Omental fat pad (tissue), 4 donors: Measurements from ENCODE around the gene APOL1. TPM values are rescaled to one million over a fixed set of nuclear protein-coding genes. Genes with fewer than 3 reads are reported as not detected.
"Not testable (repeated sequence)": the region's sequence is repeated elsewhere in the genome, so short reads cannot be mapped to it uniquely, and the experiment has no call there.

ENCODE experiments used
- ATAC-seq: fragments of 150-250 bp; one replicate; pipeline ENCODE4 v1.9.1; 2016; ENCODE audit warnings: mild to moderate bottlenecking, moderate library complexity; ENCODE audit not compliant: low FRiP score
- DNase-seq: peaks from one replicate; pipeline ENCODE4 v3.0.0-alpha.2; 2019; ENCODE audit warnings: low spot score
- total RNA-seq, 4 donors: library from RNA; depleted of rRNA; stranded (reverse); fragments of >200 nt; gene quantifications; one replicate each; pipeline ENCODE4 v1.1.0, GENCODE V29; 2016
- TF ChIP-seq, protein P1 (sequence below), 3 donors: fragments of 450-650 bp; IDR thresholded peaks; one replicate each; pipeline ENCODE4 v1.5.1; 2016 to 2017; ENCODE audit warnings: antibody characterized with exemption in 3 of 3, mild to moderate bottlenecking in 3 of 3, moderate library complexity in 2 of 3

The APOL1 gene
- total RNA-seq, 4 donors from 2014 or later: 27.3 to 89.3 (median 65.3) TPM

DNA sequence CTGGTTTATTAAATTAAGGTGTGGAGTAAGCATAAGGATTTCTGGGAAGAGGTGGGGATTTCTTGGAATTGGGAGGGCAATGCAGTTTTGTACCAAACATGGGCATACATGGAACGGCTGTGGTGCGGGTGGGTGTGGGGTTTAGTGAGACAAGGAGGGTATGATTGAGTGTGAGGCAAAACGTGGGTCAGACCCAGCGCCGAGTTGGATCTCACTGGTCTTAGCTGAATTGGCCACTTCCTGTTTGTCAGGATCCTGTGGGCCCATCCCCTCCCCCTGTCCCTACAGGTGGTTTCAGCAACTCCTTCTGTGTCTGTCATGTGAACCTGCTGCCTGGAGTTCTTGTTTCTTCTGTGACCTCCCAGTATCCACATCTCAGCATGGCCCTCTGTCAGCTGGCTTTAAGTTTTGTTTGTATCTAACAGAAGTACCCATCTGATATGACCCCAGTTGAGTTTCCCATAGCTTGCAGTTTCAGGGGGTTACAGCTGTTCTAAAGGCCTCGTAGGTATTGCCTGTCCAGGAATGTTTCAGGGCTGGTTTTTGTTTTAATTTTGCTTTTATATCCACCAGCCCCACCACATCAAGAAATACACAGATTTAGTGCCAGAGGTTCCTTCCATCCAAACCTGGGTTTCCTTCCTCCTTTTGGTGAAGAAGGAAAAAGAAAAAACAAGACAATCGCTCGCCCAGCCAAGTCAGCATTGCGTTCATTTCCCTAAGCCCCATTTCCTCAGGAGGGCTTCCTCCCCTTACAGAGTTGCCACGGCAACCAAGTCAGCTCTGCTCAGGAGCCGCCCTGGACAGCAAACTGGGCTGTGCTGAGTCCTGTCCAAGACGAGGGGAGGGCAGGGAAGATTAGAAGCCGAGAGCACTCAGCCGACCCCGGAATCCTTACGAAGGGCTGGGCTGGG, 6.0 kb downstream of the APOL1 start:
- peak; percentile 60 for ATAC-seq
- DNase-seq: no peak
- TF ChIP-seq, protein P1, sequence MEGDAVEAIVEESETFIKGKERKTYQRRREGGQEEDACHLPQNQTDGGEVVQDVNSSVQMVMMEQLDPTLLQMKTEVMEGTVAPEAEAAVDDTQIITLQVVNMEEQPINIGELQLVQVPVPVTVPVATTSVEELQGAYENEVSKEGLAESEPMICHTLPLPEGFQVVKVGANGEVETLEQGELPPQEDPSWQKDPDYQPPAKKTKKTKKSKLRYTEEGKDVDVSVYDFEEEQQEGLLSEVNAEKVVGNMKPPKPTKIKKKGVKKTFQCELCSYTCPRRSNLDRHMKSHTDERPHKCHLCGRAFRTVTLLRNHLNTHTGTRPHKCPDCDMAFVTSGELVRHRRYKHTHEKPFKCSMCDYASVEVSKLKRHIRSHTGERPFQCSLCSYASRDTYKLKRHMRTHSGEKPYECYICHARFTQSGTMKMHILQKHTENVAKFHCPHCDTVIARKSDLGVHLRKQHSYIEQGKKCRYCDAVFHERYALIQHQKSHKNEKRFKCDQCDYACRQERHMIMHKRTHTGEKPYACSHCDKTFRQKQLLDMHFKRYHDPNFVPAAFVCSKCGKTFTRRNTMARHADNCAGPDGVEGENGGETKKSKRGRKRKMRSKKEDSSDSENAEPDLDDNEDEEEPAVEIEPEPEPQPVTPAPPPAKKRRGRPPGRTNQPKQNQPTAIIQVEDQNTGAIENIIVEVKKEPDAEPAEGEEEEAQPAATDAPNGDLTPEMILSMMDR (IDR thresholded peaks at IDR 0.05): no peak

DNA sequence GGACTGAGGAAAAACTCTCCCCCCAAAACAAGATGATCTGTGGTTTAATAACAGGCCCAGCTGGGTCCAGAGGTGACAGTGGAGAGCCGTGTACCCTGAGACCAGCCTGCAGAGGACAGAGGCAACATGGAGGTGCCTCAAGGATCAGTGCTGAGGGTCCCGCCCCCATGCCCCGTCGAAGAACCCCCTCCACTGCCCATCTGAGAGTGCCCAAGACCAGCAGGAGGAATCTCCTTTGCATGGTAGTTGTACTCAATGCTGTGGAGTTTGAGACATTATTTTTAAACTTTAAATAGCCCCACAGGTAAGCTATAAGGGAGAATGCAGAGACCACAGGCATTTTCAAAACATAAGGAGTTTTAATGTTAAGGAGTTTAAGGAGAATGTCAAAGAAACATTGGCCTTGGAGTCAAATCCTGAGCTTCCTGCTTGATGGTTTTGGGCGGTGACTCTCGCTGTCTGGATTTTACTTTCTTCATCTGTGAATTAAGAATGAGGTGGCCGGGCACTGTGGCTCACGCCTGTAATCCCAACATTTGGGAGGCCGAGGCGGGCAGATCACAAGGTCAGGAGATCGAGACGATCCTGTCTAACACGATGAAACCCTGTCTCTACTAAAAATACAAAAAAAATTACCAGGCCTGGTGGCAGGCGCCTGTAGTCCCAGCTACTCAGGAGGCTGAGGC, 6.8 kb downstream of the APOL1 start:
- TF ChIP-seq, protein P1 (IDR thresholded peaks at IDR 0.05): no peak
- ATAC-seq (no peak), DNase-seq (no peak)

DNA sequence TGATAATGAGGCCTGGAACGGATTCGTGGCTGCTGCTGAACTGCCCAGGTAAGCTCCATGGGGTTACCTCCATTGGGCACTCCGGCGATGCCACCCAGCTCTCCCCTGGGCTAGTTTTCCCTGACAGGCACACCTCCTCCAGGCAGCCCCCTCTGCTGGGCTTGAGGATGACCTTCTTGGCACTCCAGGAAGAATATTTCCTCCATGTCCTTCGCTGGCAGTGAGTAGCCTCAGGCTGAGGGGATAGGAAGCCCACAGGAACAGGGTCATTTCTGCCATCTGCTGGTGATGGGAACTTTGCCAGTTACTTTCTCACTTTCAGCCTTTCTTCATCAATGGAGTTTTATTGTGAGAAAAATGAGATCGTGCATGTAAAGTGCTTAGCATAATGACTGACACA, 8.7 kb downstream of the APOL1 start:
- not testable (repeated sequence) for ATAC-seq, DNase-seq

DNA sequence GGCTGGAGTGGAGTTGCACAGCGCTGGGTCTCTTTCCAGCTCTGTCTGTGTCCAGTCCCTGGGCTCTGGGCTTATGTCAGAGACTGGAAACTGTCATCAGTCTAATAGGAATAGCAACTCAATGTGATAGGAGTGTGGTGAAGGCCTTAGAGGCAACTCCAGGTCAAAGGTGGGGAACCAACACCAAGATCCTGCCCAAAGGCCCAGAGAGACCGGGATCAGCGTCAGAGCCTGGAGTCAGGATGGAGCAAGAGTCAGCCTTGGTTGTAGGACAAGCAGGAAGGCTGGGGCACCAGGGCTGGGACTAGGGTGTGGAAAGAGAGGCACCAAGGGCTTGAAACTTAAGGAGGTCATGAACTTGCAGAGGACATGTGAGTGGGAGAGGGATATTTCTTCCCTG, 9.4 kb downstream of the APOL1 start:
- ATAC-seq, DNase-seq: not testable (repeated sequence)

DNA sequence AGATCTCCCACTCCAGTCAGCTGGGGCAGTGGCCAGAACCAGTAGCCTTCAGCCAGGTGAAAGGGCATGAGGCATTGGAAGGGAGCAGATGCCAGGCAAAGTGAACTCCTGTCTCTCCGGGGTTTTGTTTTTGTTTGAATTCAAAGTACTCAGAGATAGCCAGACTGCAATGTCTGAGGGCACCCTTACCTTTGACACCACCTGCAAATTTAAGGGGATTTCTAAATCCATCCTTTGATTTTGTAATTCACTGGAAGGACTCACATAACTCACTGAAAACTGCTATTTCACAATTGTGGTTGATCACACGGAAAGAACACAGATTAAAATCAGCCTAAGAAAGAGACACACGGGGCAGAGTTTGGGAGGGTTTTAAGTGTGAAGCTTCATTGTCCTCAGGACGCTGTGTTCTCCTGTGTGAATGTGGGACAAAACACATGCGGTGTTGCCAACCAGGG, 10.3 kb downstream of the APOL1 start:
- DNase-seq: not testable (repeated sequence)
- ATAC-seq: peak; percentile 27

DNA sequence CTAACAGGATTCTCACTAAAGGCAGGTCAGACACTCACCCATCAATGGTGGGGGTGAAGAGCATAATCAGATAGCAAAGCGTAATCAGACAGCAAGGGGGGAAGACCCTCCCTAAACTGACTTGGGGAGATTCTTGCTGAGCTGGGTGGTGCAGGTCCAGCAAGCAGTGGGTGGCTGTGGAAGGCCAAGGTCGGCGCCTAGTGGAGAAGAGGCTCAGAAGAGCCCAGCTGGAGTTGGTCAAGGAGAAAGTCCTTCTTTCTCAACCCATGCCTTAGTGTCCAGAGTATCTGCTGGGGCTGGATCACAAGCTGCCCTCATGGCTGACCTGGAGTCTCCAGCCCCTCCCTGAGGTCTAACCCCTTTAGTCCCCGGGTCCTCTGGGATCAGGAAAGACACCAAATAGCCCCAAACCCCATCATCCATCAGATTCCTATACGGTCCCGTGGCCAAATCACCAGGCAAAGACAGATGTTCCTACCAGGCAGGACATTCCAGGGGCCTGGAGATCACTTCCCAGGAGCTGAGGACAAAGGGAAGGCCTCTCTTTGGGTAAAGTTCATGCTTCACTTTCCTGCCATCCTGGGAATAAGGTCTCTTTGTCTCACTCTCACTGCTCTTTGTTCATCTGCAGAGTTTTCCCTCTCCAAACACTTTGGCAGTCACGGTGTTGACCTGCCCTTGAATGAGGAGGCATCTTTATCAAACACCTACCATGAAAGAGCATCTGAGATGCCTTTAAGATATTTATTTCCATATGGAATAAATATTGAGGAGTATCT, 11.1 kb downstream of the APOL1 start:
- not testable (repeated sequence) for ATAC-seq, DNase-seq

DNA sequence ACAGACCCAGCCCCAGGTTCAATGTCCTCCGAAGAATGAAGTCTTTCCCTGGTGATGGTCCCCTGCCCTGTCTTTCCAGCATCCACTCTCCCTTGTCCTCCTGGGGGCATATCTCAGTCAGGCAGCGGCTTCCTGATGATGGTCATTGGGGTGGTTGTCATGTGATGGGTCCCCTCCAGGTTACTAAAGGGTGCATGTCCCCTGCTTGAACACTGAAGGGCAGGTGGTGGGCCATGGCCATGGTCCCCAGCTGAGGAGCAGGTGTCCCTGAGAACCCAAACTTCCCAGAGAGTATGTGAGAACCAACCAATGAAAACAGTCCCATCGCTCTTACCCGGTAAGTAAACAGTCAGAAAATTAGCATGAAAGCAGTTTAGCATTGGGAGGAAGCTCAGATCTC, 14.1 kb downstream of the APOL1 start:
- DNase-seq: no peak
- TF ChIP-seq, protein P1 (IDR thresholded peaks at IDR 0.05): no peak
- ATAC-seq: no peak

DNA sequence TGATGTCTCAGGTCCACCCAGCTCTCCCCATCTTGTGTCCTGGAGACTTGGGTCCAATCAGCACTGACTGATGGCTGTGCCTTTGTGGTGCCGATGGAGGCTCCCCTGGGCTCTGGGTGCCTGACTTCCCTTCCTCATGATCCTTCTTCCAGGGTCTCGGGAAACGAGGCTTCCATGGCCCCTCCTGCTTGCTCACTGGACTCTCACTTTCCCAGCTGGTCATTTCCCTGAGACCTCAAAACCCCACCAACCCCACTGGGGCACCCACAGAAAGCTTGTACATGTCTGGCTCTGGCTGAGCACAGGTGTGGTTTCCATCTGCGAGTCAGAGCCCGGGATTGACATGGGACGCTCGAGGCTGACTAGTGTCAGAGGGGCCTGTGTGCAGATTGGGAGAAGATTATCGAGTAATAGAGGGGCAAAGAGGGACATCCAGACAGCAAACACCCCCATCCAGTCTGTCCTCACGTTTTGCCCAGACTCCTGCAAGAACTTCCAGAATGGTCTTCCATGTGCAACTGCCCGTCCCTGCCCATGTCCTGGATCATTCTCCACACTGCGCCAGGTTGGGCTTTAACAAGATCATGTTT, 15.1 kb downstream of the APOL1 start:
- TF ChIP-seq, protein P1 (IDR thresholded peaks at IDR 0.05): no peak
- ATAC-seq (no peak), DNase-seq (no peak)

DNA sequence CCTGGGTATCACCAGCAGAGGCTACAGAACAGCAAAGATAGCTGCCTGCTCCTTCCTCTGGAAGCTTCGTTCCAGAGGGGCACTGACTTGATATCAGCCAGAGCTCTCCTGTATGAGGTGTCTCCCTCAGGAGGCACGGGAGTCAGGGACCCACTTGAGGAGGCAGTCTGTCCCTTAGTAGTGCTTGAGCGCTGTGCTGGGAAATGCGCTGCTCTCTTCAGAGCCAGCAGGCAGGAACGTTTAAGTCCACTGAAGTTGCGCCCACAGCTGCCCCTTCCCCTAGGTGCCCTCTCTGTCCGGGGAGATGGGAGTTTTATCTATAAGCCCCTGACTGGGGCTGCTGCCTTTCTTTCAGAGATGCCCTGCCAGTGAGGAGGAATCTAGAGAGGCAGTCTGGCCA, 18.3 kb downstream of the APOL1 start:
- DNase-seq, ATAC-seq: not testable (repeated sequence)

DNA sequence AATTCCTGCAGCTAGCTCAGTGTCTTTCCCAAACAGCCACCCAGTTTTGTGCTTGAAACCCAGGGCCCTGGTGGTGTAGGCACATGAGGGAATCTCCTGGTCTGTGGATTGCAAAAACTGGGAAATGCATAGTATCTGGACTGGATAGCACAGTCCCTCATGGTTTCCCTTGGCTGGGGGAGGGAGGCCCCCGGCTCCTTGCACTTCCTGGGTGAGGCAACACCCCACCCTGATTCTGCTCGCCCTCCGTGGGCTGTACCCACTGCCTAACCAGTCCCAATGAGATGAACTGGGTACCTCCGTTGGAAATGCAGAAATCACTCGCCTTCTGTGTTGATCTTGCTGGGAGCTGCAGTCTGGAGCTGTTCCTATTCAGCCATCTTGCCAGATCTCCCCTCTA, 19.0 kb downstream of the APOL1 start:
- ATAC-seq, DNase-seq: not testable (repeated sequence)
